ENCODE results near the gene PAQR3. TPM values are rescaled to one million over a fixed set of nuclear protein-coding genes. Genes with fewer than 3 reads are reported as not detected.

The PAQR3 gene, protein sequence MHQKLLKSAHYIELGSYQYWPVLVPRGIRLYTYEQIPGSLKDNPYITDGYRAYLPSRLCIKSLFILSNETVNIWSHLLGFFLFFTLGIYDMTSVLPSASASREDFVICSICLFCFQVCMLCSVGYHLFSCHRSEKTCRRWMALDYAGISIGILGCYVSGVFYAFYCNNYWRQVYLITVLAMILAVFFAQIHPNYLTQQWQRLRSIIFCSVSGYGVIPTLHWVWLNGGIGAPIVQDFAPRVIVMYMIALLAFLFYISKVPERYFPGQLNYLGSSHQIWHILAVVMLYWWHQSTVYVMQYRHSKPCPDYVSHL
- total RNA-seq (11.9 and 17.3 TPM in 2 replicates), polyA plus RNA-seq (17.8 and 35.9 TPM in 2 replicates)

DNA sequence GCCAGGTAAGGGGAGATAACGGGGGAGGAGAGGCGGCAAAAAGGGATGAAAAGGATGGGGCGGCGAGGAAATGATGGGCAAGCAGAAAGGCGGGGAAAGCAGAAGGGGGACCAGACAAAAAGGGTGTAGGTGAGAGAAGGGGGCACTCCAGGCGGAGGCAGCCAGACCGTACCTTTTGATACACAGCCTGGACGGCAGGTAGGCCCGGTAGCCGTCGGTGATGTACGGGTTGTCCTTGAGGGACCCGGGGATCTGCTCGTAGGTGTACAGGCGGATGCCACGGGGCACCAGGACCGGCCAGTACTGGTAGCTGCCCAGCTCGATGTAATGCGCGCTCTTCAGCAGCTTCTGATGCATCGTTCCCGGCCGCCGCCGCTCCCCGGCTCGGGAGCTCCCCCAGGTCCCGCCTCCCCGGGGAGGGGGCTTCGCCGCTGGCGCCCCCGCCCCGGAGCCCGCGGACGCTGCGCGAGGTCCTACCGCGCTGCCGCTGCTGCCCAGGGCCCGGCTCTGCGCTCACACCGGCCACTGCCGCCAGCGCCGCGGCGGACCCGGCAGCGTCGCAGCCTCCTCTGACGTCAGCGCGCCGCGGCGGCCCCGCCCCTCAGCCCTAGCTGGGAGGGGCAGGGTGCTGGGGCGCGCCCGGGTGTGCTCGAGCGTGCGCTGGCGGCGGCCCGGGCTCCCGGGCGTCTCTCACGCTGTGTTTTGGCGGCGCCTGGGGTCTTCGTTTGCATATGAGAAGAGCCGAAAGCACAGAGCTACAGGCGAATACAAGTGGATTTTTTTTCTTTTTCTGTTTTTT is at the start of gene PAQR3:
TSS of gene PAQR3 (minus strand) at position 571 of the 799 bp plus-strand sequence. CDS start at position 357, 214 bp downstream.
- Histone ChIP-seq H3K4me3 (peak within 1 kb of the TSS; percentile 48), H3K36me3 (no peaks in the 10 kb centered on the region), H3K27ac (no peak within 1 kb of the TSS), H3K9me3 (ENCODE audit: low read depth) (no peaks in the 10 kb centered on the region), H3K27me3 (no peaks in the 10 kb centered on the region), H3K4me1 (ENCODE audit: low read depth) (peaks cover 6% of the 10 kb centered on the region)
- TF ChIP-seq, protein P1, sequence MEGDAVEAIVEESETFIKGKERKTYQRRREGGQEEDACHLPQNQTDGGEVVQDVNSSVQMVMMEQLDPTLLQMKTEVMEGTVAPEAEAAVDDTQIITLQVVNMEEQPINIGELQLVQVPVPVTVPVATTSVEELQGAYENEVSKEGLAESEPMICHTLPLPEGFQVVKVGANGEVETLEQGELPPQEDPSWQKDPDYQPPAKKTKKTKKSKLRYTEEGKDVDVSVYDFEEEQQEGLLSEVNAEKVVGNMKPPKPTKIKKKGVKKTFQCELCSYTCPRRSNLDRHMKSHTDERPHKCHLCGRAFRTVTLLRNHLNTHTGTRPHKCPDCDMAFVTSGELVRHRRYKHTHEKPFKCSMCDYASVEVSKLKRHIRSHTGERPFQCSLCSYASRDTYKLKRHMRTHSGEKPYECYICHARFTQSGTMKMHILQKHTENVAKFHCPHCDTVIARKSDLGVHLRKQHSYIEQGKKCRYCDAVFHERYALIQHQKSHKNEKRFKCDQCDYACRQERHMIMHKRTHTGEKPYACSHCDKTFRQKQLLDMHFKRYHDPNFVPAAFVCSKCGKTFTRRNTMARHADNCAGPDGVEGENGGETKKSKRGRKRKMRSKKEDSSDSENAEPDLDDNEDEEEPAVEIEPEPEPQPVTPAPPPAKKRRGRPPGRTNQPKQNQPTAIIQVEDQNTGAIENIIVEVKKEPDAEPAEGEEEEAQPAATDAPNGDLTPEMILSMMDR (IDR thresholded peaks at IDR 0.05; ENCODE audit: low read depth, low read length): no peak
- peak; percentile 89 to 93 for DNase-seq (ENCODE audit: low read depth in 1 of 2, low spot score in 1 of 2)

DNA sequence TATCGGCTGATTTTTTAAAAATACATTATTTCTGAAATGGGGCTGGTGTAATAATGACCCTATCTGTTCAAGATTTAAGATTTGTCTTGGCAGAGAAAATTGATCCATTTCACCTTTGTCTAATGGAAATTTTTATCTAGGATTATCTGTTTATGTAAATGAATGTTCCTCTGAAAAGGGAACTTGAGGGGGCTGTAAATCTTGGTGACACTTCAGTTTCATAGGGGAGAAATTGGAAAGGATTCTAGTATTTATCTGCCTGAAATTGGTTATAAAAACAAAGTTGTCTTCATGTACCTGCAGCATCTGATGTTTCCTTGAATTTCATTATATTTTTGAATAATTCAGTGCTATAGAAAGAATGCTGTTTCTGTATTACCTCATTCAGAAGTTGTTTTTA is 48.4 kb upstream of the PAQR3 start:
- no peak overlapping the region for H3K4me3 ChIP-seq
- H3K4me1 ChIP-seq (ENCODE audit: low read depth): peaks cover 22% of the 10 kb centered on the region
- no peaks in the 10 kb centered on the region for H3K9me3 ChIP-seq (ENCODE audit: low read depth)
- no peak overlapping the region for H3K27ac ChIP-seq
- TF ChIP-seq, protein P1 (IDR thresholded peaks at IDR 0.05; ENCODE audit: low read depth, low read length): no peak
- no peak for DNase-seq (ENCODE audit: low read depth in 1 of 2, low spot score in 1 of 2)
- H3K36me3 ChIP-seq: no peaks in the 10 kb centered on the region
- no peaks in the 10 kb centered on the region for H3K27me3 ChIP-seq

DNA sequence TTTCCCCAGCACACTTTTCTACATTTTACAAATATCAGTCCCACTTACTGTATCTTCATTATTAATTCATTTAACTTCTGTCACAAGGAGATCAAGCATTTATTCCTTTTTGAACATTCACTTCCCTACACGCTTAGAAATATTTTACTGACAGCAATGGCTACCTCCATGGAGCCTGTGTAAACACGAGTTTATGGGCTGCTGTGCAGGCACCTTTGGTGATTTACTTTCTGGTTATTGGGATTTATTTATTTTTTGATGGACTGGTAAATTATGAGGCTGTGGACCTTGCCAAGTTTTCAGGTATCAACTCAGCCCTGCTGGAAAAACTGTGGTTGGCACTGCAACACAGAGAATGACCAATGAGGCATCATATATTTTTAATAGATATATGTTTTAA is 45.4 kb upstream of the PAQR3 start:
- no peaks in the 10 kb centered on the region for H3K9me3 ChIP-seq (ENCODE audit: low read depth)
- no peaks in the 10 kb centered on the region for H3K36me3 ChIP-seq
- H3K27me3 ChIP-seq: no peaks in the 10 kb centered on the region
- no peak overlapping the region for H3K27ac ChIP-seq
- no peak overlapping the region for H3K4me3 ChIP-seq
- no peak for DNase-seq (ENCODE audit: low read depth in 1 of 2, low spot score in 1 of 2)
- H3K4me1 ChIP-seq (ENCODE audit: low read depth): peaks cover 8% of the 10 kb centered on the region
- TF ChIP-seq, protein P1 (IDR thresholded peaks at IDR 0.05; ENCODE audit: low read depth, low read length): no peak

DNA sequence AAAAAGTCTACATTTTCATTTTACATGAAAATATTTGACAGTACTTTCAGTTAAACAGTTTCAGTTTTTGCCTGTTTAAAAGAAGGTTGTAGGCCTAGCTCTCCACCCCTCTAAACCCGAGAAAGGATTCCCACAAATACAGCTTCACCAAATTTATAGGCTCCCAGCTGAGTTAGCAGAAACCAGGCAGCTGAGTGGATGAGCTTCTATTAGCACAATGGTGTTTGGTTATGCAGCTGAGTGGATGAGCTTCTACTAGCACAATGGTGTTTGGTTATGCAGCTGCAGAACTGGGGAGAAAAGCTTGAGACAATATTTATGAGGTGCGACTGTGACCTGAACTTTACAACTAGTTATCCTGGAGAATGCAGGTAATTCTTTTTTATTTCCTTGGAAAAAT is 36.6 kb upstream of the PAQR3 start:
- H3K36me3 ChIP-seq: no peaks in the 10 kb centered on the region
- H3K27ac ChIP-seq: no peak overlapping the region
- H3K4me3 ChIP-seq: no peak overlapping the region
- H3K4me1 ChIP-seq (ENCODE audit: low read depth): no peaks in the 10 kb centered on the region
- H3K9me3 ChIP-seq (ENCODE audit: low read depth): no peaks in the 10 kb centered on the region
- H3K27me3 ChIP-seq: no peaks in the 10 kb centered on the region
- no peak for DNase-seq (ENCODE audit: low read depth in 1 of 2, low spot score in 1 of 2)
- TF ChIP-seq, protein P1 (IDR thresholded peaks at IDR 0.05; ENCODE audit: low read depth, low read length): no peak

DNA sequence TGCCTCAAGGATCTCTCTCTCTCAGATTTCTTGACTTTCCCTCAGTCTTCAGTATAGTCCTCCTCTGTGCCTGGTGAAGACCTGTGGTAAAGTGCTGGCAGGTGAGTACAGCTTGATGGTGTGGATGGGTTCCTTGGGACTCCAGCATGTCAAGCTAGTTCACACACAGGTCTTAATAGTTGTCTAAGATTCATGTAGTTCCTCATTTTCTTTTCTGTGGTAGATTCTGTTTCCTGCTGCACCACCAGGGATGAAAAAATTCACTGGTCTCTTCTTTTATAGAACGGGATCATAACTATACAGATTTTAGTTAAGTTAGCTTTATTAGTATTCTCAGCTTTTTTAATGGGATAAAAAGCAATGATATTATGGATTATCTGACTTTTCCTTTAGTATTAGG is 32.5 kb upstream of the PAQR3 start:
- TF ChIP-seq, protein P1 (IDR thresholded peaks at IDR 0.05; ENCODE audit: low read depth, low read length): no peak
- no peaks in the 10 kb centered on the region for H3K4me1 ChIP-seq (ENCODE audit: low read depth)
- no peak overlapping the region for H3K4me3 ChIP-seq
- no peaks in the 10 kb centered on the region for H3K36me3 ChIP-seq
- DNase-seq (ENCODE audit: low read depth in 1 of 2, low spot score in 1 of 2): no peak
- no peak overlapping the region for H3K27ac ChIP-seq
- H3K27me3 ChIP-seq: no peaks in the 10 kb centered on the region
- H3K9me3 ChIP-seq (ENCODE audit: low read depth): no peaks in the 10 kb centered on the region
